HG03108 (cell line): Measurements from ENCODE around the gene ZC3H15.
"Not testable (repeated sequence)": the region's sequence is repeated elsewhere in the genome, so short reads cannot be mapped to it uniquely, and the experiment has no call there.

Experiments used
- ATAC-seq: cut with Tn5 transposase; IDR thresholded peaks from one replicate; pipeline ENCODE4 v1.9.1; 2021; ENCODE audit warnings: moderate library complexity; ENCODE audit not compliant: unreplicated experiment

Gene ZC3H15

GRCh38 chr2:186486651-186487647 lies 889 bp downstream of the ZC3H15 start:
- ATAC-seq = no peak

- no peak for ATAC-seq
Measured at GRCh38 chr2:186493564-186494085, 7.6 kb downstream of the ZC3H15 start.

DNA sequence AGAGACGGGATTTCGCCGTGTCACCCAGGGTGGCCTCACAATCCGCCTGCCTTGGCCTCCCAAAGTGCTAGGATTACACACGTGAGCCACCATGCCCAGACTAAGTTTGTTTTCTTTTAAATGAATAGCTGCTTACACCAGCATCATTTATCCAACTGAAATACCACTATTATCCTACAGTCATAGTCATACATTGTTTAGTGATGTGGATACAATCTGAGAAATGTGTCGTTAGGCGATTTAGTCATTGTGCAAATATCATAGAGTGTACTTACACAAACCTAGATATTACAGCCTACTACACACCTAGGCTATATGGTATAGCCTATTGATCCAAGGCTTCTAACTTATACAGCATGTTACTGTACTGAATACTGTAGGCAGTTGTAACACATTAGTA lies 10.3 kb downstream of the ZC3H15 start:
- ATAC-seq = no peak

DNA sequence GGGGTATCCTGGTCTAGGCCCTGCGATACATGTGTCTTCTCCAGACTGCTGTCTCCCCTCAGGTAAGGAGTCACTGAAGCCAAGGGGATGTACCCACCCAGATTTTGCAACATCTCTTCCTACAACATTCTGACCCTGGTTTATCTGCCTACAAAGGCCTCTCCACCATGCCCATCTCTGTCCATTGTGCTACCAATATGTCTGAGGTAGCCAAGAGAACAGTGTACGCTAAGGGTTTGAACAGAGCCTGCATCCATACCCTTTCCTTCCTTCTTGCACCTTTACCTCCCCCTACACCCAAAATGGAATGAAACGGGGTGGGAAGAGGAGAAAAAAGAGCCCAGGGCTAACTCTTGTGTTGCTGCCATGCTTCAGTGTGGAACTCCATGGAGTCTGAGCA lies 11.9 kb downstream of the ZC3H15 start:
- no peak for ATAC-seq

DNA sequence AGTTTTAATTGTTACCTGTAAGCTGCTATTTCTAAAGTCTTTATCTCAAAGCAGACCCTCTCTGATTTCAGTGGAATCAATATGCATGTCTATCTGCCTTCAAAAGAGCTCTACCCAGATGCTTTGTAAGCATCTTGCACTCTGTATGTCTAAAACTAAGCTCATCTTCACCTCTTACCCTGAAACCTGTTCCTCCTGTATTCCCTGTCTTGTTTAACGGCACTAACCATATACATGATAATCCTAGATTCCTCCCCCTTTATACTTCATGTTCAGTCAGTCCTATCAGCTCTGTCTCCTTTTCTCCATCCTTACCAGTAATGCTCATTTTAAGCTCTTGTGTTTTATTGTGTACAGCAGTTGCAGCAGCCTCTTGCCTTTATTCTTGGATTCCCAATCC lies 12.8 kb downstream of the ZC3H15 start:
- ATAC-seq = no peak

DNA sequence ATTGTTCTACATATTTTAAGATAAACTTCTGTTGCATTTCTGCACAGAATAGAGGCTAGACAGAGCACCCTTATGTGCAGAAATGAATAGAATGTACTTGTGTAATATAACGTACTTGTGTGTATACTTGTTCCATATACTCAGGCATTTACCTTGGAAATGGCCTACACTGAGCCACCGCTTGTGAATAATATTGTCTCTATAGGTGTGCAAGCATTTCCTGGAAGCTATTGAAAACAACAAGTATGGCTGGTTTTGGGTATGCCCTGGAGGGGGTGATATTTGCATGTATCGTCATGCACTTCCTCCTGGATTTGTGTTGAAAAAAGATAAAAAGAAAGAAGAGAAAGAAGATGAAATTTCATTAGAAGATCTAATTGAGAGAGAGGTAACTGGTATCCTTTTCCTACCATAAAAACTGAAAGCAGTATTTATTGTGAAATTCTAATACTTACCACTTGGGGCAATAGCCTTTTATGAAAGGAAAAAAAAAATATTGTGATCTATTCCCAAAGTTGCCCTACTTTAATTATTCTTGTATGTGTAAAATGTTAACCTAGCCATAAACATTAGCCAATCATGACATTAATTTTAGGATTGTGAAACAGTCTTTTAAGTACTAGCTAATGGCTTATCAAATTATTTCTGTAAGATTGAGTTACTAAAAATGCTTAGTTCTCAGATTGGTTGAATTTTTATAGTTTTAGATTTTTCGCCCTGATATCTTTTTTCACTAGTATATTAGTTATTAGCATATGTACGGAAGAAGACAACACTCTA lies 18.0 kb downstream of the ZC3H15 start:
- peak; percentile 46 for ATAC-seq

DNA sequence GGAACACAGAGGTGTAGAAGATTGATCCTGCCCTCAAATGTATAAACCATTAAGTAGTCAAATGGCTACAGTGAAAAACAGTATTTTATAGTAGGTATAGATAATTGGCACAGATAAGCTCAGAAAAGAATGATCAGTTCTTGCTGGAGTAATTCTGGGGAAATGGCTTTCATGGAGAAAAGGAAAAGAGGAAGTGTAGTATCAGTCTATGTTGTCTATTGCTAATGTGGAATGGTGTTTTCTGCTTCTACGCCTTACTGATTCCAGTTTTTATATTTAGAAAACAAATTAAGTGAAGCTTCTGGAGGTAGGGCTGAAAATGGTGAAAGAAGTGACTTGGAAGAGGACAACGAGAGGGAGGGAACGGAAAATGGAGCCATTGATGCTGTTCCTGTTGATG lies 22.2 kb downstream of the ZC3H15 start:
- ATAC-seq = no peak

DNA sequence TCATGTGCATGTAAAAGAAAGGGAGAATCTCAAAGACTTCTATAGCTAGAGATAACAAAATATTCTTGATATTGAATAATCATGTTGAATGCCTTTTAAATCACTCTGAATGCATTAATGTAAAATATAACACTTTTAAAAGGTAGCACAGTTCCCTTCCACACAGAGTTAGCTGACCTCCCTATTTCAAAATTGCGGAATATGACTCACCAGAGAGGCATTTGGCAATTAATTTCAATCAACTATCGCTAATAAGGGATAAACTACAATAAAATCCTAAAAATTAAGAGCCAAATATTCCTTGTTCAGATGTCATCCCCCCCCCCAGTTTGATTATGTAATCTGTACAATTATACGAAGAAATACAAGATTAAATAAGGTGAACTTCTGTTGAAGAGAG lies 29.3 kb downstream of the ZC3H15 start:
- ATAC-seq = no peak

DNA sequence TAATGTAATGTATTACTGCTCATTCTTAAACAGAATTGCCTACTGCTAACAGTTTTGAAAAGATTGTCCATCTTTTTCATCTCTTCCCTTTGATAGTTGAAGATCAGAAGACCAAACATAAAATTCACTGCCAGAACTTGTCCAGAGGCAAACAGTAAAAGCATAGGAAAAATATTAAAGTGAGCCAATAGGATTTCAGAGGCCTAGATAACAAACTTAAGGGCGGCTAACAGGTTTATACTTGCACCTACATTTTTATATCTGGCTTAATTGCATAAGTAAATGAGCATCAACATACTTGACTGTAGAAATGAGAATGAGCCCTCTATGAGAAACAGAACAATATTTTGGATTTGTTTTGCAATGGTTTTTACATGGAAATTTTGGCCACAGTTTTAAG lies 30.3 kb downstream of the ZC3H15 start:
- ATAC-seq = no peak

DNA sequence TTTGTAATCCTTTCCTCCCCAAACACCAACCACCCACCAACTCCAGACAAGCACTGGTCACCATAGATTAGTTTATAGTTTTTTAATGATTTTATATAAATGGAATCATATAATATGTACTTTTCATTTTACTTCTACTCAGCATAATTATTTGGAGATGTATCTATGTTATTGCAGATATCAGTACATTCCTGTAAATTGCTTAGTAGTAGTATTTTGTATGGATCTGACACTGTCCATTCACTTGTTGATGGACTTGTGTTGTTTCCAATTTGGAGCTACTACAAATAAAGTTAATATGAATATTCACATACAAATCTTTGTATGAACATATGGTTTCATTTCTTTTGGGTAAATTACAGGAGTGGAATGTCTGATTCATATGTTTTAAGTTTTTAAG lies 31.0 kb downstream of the ZC3H15 start:
- ATAC-seq = no peak

GRCh38 chr2:186518291-186518690 lies 32.2 kb downstream of the ZC3H15 start:
- ATAC-seq = no peak

DNA sequence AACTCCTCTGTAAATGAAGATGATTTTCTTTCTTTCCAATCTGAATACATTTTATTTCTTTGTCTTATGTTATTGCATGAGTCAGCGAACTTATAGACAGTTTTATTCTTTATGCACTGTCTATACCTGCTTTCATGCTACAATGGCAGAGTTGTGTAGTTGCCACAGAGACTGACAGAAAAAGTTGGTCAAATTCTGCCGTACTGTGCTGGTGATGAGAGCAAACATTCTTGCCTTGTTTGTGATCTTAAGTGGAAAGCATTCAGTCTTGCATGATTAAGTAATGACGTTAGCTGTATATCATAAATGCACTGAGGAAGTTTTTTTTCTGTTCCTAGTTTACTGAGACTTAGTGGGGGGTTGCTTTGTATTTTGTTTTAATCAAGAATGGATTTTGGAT lies 32.9 kb downstream of the ZC3H15 start:
- no peak for ATAC-seq

- not testable (repeated sequence) for ATAC-seq
Measured at GRCh38 chr2:186521570-186522153, 35.6 kb downstream of the ZC3H15 start.

- ATAC-seq = no peak
Measured at GRCh38 chr2:186522450-186522849, 36.4 kb downstream of the ZC3H15 start.

DNA sequence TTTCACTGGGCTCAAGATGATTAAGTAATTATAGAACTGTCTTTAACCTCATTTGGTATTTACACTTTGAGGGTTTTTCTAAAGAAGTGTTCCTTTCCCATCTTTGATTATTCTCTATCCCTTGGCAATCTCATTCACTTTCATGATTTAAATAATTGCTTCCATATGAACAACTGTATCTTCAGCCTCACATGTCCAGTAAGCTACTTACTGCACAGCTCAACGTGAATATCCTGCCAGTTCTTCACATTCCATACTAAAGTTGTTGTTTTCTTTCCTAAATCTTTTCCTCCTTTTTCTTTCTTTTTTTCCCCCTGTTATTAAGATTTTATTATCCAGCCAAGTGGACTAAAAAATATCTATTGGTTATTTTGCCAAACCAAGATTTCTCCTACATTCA lies 37.7 kb downstream of the ZC3H15 start:
- ATAC-seq = no peak

DNA sequence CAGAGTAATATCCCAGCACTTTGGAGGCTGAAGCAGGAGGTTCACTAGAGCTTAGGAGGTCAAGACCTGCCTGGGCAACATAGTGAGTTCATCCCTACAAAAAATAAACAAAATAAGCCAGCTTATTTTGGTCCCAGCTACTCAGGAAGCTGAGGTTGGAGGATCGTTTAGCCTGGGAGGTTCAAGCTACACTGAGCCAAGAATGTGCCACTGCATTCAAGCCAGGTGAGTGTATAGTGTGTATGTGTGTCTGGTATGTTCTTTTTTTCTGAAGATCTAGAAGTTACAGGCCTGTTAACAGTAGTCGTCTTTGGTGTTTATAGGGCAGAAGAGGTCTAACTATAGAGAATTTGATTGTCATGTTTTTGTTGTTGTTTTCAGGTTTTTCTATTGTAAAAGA lies 40.2 kb downstream of the ZC3H15 start:
- no peak for ATAC-seq

DNA sequence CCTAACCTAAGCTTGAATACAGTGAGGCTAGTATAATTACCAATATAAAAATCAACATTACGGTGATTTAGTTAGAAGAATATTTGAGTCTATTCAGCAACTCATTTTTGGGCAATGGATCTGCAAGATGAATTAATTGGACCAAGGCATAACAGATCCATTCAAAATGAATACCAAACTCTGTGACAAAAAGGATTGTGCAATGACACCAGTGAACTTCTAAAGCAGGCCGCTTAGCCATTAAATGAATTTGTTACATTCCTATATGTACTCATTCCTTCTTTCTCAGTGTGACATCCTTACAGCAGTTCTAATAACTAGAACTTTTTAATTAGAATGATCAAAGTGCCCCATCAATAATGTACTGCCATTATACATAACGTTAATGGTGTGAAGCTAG lies 44.3 kb downstream of the ZC3H15 start:
- ATAC-seq = no peak

GRCh38 chr2:186531257-186531775 lies 45.3 kb downstream of the ZC3H15 start:
- no peak for ATAC-seq

GRCh38 chr2:186532891-186533290 lies 46.8 kb downstream of the ZC3H15 start:
- no peak for ATAC-seq

DNA sequence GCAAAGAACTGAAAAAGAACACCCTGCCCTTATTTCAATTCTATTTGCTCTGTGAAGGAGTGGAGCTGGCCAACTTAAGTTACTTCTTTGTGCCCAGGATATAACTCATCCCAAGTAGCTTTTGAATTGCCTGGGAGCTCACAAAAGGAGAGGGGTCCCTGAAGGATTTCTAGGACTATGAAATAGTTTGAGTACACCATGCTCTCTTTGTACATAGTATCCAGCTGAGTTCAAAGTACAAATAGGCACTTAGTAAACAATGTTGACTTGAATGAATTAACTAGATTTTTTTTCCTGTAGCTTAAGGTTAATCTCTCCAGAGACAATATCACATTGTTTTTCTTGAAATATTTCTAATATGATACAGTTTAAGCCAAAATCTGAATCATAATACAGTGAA lies 47.7 kb downstream of the ZC3H15 start:
- ATAC-seq = no peak

- no peak for ATAC-seq
Measured at GRCh38 chr2:186534406-186534805, 48.3 kb downstream of the ZC3H15 start.
